Activated B cell treated with CpG ODN at 0.5 μM for 24 hours (primary cell): Measurements from ENCODE around the gene SDHAF2. TPM values are rescaled to one million over a fixed set of nuclear protein-coding genes. Genes with fewer than 3 reads are reported as not detected.

Source experiments
- ATAC-seq: fragments of 200-7000 bp; cut with Tn5 transposase; one replicate; pipeline ENCODE4 v1.10.0; 2021; ENCODE audit warnings: low read depth, mild to moderate bottlenecking, moderate library complexity
- CTCF ChIA-PET: fragments of 350-600 bp; sonication (Branson Sonifier 250); formaldehyde crosslinking; loops from one replicate; lab custom pipeline; 2021; ENCODE audit warnings: antibody characterized with exemption; lab: Charles Lee
- POLR2A ChIA-PET: fragments of 350-600 bp; sonication (Branson Sonifier 250); formaldehyde crosslinking; loops from one replicate; lab custom pipeline; 2021; ENCODE audit warnings: antibody characterized with exemption; lab: Charles Lee
- DNase-seq: peaks from one replicate; pipeline ENCODE4 v3.0.0; 2022
- H3K27ac Mint-ChIP-seq: one replicate; pipeline ENCODE4 v1.8.0; 2020; ENCODE audit warnings: mixed read lengths
- H3K27me3 Mint-ChIP-seq: one replicate; pipeline ENCODE4 v1.8.0; 2021; ENCODE audit warnings: mixed read lengths
- H3K36me3 Mint-ChIP-seq: one replicate; pipeline ENCODE4 v1.8.0; 2021; ENCODE audit warnings: low read depth, mixed read lengths
- H3K4me1 Mint-ChIP-seq: one replicate; pipeline ENCODE4 v1.8.0; 2021; ENCODE audit warnings: mixed read lengths
- H3K4me3 Mint-ChIP-seq: one replicate; pipeline ENCODE4 v1.8.0; 2020; ENCODE audit warnings: mild to moderate bottlenecking, mixed read lengths
- H3K9me3 Mint-ChIP-seq: one replicate; pipeline ENCODE4 v1.8.0; 2020; ENCODE audit warnings: mixed read lengths
- CTCF ChIP-seq: fragments of 200-600 bp; IDR thresholded peaks from one replicate; pipeline ENCODE4 v1.8.0; 2022; ENCODE audit warnings: antibody characterized with exemption, mild to moderate bottlenecking
- intact Hi-C: fragments of 100-400 bp; cut with micrococcal nuclease; formaldehyde crosslinking; loops from one replicate; pipeline ENCODE4 v1.15.1; 2024
- total RNA-seq: library from RNA; stranded (reverse); gene quantifications from 2 replicates; pipeline ENCODE4 v1.2.3, GENCODE V29; 2022

Gene SDHAF2
- total RNA-seq, 1 donor from 2014 or later = 51.0 TPM

- H3K27me3 Mint-ChIP-seq = no peaks in the 10 kb centered on the region
- CTCF ChIA-PET = interaction anchor here (4.0 kb wide), 1 partner anchor 101 kb away, joined by 29 read pairs; no protein-coding TSS in a partner anchor
- DNase-seq = no peak
- H3K4me3 Mint-ChIP-seq = no peak overlapping the region
- no peaks in the 10 kb centered on the region for H3K9me3 Mint-ChIP-seq
- TF ChIP-seq CTCF = no peak
- no peak for ATAC-seq
- POLR2A ChIA-PET = no interaction called here
- intact Hi-C loops = no loop called here
- H3K4me1 Mint-ChIP-seq = peaks cover 25% of the 10 kb centered on the region
- no peak overlapping the region for H3K27ac Mint-ChIP-seq
- peaks cover 75% of the 10 kb centered on the region for H3K36me3 Mint-ChIP-seq
Measured at GRCh38 chr11:61437496-61437895, 7.6 kb downstream of the SDHAF2 start.

GRCh38 chr11:61439615-61440014 is 9.7 kb downstream of the SDHAF2 start:
- peaks cover 16% of the 10 kb centered on the region for H3K4me1 Mint-ChIP-seq
- no peak overlapping the region for H3K4me3 Mint-ChIP-seq
- DNase-seq (no peak), ATAC-seq (no peak)
- no peak for TF ChIP-seq CTCF
- intact Hi-C loops = no loop called here
- ChIA-PET CTCF (no interaction called here), POLR2A (interaction anchor here (1.8 kb wide), 1 partner anchor 10 kb away, joined by 5 read pairs; the partner anchor contains the start of genes CPSF7 and SDHAF2)
- no peaks in the 10 kb centered on the region for H3K9me3 Mint-ChIP-seq
- H3K27me3 Mint-ChIP-seq = no peaks in the 10 kb centered on the region
- peaks cover 85% of the 10 kb centered on the region for H3K36me3 Mint-ChIP-seq
- no peak overlapping the region for H3K27ac Mint-ChIP-seq

- H3K4me3 Mint-ChIP-seq = no peak overlapping the region
- DNase-seq (no peak), ATAC-seq (no peak)
- H3K36me3 Mint-ChIP-seq = peaks cover 93% of the 10 kb centered on the region
- ChIA-PET CTCF (no interaction called here), POLR2A (no interaction called here)
- H3K27me3 Mint-ChIP-seq = no peaks in the 10 kb centered on the region
- H3K9me3 Mint-ChIP-seq = no peaks in the 10 kb centered on the region
- H3K27ac Mint-ChIP-seq = no peak overlapping the region
- TF ChIP-seq CTCF = no peak
- no peaks in the 10 kb centered on the region for H3K4me1 Mint-ChIP-seq
- intact Hi-C loops = no loop called here
Measured at GRCh38 chr11:61442616-61443015, 12.7 kb downstream of the SDHAF2 start.

- no peak for TF ChIP-seq CTCF
- DNase-seq = no peak
- ATAC-seq = no peak
- no peaks in the 10 kb centered on the region for H3K4me1 Mint-ChIP-seq
- peaks cover 94% of the 10 kb centered on the region for H3K36me3 Mint-ChIP-seq
- H3K27me3 Mint-ChIP-seq = no peaks in the 10 kb centered on the region
- intact Hi-C loops = no loop called here
- no peak overlapping the region for H3K27ac Mint-ChIP-seq
- H3K9me3 Mint-ChIP-seq = no peaks in the 10 kb centered on the region
- H3K4me3 Mint-ChIP-seq = no peak overlapping the region
- ChIA-PET CTCF (interaction anchor here (1.2 to 3.7 kb wide), 9 partner anchors 11 to 288 kb away, joined by 3 to 26 read pairs (median 5); no protein-coding TSS in a partner anchor), POLR2A (interaction anchor here (2.2 kb wide), 1 partner anchor 16 kb away, joined by 8 read pairs; the partner anchor contains the start of genes CPSF7 and SDHAF2)
Measured at GRCh38 chr11:61445516-61445915, 15.6 kb downstream of the SDHAF2 start.

GRCh38 chr11:61446211-61446651 is 16.3 kb downstream of the SDHAF2 start:
- Mint-ChIP-seq H3K4me3 (no peak overlapping the region), H3K4me1 (no peaks in the 10 kb centered on the region), H3K27ac (no peak overlapping the region), H3K36me3 (peaks cover 91% of the 10 kb centered on the region), H3K27me3 (no peaks in the 10 kb centered on the region), H3K9me3 (no peaks in the 10 kb centered on the region)
- DNase-seq (peak; percentile 27), ATAC-seq (peak; percentile 82)
- ChIA-PET CTCF (interaction anchor here (0.6 to 3.7 kb wide), 11 partner anchors 11 to 287 kb away, joined by 3 to 26 read pairs (median 4); no protein-coding TSS in a partner anchor), POLR2A (interaction anchor here (0.9 to 2.2 kb wide), 2 partner anchors 17 to 70 kb away, joined by 4 to 8 read pairs; partner anchors contain the start of genes CPSF7 and SDHAF2)
- intact Hi-C loops = loop anchor here (1.0 kb wide), 2 partner anchors 71 to 192 kb away; no protein-coding TSS in a partner anchor
- no peak for TF ChIP-seq CTCF
